CD4-positive, alpha-beta T cell treated with Interleukin-15 for 4 hours (primary cell): ENCODE results near the gene GIGYF2.

ENCODE experiments used
- DNase-seq: peaks from one replicate; pipeline ENCODE4 v3.0.0-alpha.2; 2020; ENCODE audit warnings: low spot score

The GIGYF2 gene

GRCh38 chr2:232750135-232750671, 53.1 kb downstream of the GIGYF2 start:
- DNase-seq, result no peak

DNA sequence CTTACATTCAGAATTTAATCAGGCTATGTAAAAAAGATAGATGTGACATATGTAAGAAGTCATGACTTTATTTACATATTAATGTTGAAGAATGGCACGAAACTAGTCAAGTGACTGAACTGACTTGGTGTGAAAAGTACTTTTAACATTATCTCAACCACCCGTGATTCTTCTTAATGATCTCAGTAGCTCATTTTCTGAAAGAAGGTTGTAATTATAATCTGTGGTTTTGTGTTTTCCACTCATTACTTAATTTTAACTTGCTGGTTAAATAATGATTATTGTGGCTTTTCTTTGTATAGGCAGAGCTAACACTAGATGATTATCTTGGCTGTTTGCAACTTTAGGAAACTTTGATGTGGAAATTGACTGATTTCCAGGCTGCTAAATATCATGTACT, 60.8 kb downstream of the GIGYF2 start:
- peak; percentile 20 for DNase-seq

- DNase-seq, result peak; percentile 60
Measured at GRCh38 chr2:232761301-232761907, 64.3 kb downstream of the GIGYF2 start.

GRCh38 chr2:232767866-232768265, 70.7 kb downstream of the GIGYF2 start:
- no peak for DNase-seq

DNA sequence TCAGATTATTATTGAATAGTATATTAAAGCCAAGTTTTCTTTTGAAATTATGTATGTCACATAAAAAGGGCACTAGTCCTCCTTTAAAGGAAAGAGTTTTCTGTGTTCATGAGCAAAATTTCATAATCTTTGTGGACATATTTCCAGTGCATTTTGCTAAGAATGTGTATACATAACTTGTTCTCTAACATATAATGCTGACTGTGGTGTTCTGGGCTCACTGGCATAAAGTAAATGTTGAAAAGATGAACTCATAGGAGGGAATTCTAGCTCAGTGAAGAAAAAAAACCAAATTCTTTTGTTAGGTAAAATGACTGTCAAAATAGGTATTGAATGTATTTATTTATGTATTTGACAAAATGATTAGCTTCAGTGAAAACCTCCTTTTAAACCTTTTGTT, 73.1 kb downstream of the GIGYF2 start:
- no peak for DNase-seq

- no peak for DNase-seq
Measured at GRCh38 chr2:232771870-232772269, 74.7 kb downstream of the GIGYF2 start.

- peak; percentile 34 for DNase-seq
Measured at GRCh38 chr2:232772531-232772930, 75.4 kb downstream of the GIGYF2 start.

DNA sequence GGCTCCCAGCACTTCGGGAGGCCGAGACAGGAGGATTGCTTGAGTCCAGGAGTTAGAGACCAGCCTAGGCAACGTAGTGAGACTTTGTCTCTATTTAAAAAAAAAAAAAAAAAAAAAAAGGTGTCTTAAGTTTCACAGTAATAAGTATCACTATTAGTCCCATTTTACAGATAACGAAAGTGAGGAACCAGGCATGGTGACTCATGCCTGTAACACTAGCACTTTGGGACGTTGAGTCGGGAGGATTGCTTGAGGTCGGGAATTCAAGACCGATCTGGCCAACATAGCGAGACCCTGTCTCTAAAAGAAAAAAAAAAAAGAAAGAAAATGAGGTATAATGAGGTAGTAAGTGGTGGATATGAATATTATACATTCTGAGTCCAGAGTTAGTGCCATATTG, 76.7 kb downstream of the GIGYF2 start:
- no peak for DNase-seq

GRCh38 chr2:232776435-232776834, 79.3 kb downstream of the GIGYF2 start, which contains the start of gene KCNJ13:
Gene KCNJ13 (minus strand): TSS chr2:232776565. CDS start chr2:232771362, 5,203 bp downstream.
- DNase-seq, result no peak

GRCh38 chr2:232777276-232777675, 80.1 kb downstream of the GIGYF2 start:
- no peak for DNase-seq

DNA sequence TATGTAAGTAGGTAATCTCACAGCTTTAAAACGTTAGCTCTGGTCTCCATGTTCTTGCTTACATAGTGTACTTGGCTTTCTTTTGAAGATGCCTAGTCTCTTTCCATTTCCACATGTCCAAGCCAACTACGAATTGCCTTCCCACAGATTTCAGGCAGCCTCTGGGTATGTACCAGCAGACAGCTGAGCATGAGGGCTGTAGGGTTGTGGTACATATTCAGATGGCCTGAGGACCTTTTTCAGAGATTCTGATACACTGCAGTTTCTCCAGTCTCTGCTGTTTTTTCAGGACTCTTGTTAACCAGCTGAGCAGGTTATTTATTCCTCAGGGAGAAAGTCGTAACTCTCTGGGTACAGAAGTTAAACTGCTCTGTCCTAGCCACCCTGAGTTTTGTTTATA, 82.3 kb downstream of the GIGYF2 start:
- DNase-seq, result no peak

DNA sequence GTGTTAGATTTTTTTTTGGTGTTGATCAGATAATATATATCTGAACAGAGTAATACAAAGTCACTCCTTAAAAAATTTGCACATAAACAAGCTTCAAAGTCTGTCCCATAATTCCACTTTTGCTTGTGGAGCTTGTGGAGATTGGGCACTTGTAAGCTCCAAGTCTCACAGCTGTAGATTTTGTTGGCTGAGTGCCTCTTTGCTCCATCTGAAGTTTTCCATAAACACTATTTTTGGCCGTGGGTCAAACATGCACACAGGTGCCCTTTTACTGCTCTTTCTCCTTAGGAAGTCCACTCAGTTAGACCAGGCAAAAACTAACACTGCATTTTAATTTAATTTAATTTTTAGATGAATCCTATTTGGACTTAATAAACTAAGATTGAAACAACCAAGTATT, 82.8 kb downstream of the GIGYF2 start:
- no peak for DNase-seq

GRCh38 chr2:232781765-232782164, 84.6 kb downstream of the GIGYF2 start:
- DNase-seq, result peak; percentile 62

GRCh38 chr2:232783278-232783677, 86.1 kb downstream of the GIGYF2 start:
- DNase-seq, result no peak

- no peak for DNase-seq
Measured at GRCh38 chr2:232787806-232788205, 90.7 kb downstream of the GIGYF2 start.

GRCh38 chr2:232789082-232789481, 92.0 kb downstream of the GIGYF2 start:
- DNase-seq, result no peak

- no peak for DNase-seq
Measured at GRCh38 chr2:232791518-232791917, 94.4 kb downstream of the GIGYF2 start.

DNA sequence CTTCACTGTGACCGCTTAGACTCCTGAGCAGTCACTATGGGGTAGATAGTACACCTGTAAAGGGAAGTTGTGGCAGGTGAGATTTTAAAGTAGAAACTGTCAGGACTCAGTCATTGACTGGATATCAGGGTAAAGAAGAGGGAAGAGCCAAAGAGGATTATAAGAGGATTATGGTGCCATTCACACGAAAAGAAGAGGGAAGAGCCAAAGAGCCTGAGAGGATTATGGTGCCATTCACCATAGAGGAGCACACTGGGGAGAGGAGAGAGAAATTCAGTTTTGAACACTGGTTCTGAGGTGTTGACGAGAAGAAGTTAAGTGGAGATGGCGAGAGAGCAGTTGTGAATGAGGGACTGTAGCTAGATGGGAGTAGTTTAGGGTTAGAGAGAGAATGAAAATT, 96.1 kb downstream of the GIGYF2 start:
- DNase-seq, result no peak

DNA sequence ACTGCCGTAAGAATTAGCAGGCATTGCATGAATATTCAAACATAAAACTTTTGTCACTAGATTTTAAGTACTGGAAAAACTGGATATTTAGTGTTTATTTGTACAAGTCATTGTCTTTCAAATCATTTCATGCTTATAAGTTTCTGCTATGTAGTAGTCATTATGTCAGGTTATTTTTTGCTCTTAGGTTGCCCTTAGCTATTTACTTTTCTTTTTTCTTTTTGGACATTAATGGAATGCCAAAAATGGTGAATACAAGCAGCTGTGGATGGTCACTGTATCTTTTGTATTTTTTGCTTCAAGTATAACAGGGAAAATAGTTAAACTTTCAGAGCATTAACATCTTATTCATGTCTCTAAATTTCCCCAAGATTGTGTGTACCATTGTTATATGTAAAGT, 97.8 kb downstream of the GIGYF2 start:
- no peak for DNase-seq

DNA sequence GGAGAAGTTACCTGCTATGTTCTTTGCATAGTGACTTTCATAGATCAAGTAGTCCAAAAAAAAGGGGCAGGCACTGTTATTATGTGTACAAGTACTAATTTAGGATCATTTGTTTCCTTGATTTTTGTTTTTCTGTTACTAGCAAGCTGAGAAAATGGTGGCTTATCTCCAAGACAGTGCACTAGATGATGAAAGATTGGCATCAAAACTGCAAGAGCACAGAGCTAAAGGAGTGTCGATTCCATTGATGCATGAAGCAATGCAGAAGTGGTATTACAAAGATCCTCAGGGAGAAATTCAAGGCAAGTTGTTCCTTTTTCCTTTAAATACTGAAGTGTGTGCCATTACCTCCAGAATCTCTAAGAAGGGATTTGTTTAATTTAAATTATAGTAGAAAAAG, 98.8 kb downstream of the GIGYF2 start:
- DNase-seq, result no peak

DNA sequence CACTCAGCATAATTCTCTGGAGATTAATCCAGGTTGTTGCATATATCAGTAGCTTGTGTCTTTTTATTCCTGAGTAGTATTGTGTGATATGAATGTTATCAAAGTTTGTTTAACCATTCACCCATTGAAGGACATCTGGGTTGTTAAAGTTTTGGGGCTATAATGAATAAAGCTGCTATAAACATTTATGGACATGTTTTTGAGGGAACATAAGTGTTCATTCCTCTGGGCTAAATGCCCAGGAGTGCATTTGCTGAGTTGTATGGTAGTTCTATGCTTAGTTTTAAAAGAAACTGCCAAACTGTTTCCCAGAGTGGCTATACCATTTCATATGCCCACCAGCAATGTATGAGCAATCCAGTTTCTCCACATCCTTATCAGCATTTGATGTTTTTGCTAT, 101.1 kb downstream of the GIGYF2 start:
- DNase-seq, result no peak

GRCh38 chr2:232800166-232800565, 103.0 kb downstream of the GIGYF2 start:
- DNase-seq, result no peak

- no peak for DNase-seq
Measured at GRCh38 chr2:232802091-232802490, 105.0 kb downstream of the GIGYF2 start.
